Ammon's horn (tissue), 1 donor: ENCODE measurements around the gene APOL4.
"Not testable (repeated sequence)": the region's sequence is repeated elsewhere in the genome, so short reads cannot be mapped to it uniquely, and the experiment has no call there.

Experiments used
- DNase-seq: peaks from one replicate; pipeline ENCODE4 v3.0.0-alpha.2; 2016; ENCODE audit warnings: low spot score

The APOL4 gene

DNA sequence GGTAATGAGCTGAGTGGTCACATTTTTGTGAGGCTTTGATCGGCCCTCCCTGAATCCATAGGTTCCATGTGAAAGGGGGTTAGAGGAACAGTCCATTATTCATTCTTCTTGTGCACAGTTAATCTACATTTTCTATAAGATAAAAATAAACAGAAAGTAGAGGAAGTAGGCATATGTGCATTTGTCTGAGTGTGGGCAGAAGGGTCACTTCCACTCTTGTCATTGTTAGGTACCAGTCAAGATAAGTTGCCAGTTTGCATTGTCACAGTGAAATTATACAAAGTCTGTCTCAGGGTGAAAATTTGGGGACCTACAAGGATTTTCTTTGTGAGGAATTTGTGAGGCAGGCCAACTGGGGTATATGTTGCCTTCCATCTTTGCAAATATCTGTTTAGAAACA, 4.6 kb upstream of the APOL4 start:
- DNase-seq: no peak

DNA sequence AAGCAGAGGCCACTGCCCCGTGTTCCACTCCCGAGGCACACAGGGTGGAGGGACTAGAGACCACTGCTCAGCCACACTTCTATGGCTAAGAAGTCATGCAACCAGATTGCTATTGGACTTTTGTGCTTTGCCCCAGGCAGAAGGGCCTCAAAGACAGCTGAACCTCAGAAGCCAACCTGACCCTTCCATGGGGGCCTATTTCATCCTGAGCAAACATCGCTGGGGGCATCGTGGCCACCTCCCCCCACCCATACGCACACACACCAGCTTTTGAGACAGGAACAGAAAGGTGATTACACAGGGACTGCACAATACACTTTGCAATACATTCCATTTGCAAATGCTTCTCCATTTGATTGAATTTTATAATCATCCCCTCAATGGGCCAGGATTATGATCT, 4.0 kb upstream of the APOL4 start:
- not testable (repeated sequence) for DNase-seq

DNA sequence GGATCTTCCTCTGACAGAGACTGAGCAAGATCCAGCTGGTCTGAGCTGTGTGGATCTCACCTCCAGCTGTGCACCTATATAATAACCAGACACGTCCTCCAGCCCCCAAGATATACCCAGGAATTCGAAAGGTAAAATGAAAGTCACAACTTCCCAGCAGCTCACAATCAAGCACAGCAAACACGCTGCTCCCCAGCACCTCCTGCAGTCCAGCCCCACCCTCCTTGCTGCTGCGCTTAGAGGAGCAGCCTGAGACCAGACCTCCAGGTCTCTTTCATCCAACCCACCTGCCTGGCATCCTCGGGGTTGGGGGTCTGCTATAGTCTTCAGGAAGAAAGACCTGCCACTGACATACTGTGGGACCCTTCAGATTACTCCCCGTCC, 3.0 kb upstream of the APOL4 start:
- no peak for DNase-seq

DNA sequence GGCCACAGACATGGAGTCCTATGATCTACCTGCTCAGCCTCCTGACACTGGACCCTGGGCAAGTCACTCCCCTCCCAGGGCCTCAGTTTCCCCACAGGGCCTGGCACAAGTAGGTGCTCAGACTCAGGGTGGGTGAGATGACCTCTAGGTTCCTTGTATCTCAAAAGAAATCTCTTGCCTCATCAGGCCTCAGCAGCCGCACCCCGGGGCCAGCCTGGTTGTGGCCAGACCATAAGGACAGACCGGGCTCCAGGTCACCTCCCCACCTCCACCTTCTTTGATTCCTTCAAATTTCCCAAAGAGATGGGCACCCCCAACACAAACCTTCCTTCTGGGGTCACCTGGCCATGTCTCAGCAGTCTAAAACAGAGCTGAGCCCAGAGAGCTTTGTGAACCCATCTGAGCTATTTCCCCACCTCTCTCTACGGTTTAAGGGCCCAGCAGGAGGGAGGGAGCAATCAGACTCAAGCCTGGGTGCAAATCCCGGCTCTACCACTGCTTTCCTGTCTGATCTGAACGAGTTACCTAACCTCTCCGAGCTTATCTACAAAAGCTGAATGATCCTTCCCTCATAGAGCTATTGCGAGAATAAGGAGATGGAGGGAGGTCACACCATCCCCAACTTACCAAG, 2.5 kb upstream of the APOL4 start:
- no peak for DNase-seq

DNA sequence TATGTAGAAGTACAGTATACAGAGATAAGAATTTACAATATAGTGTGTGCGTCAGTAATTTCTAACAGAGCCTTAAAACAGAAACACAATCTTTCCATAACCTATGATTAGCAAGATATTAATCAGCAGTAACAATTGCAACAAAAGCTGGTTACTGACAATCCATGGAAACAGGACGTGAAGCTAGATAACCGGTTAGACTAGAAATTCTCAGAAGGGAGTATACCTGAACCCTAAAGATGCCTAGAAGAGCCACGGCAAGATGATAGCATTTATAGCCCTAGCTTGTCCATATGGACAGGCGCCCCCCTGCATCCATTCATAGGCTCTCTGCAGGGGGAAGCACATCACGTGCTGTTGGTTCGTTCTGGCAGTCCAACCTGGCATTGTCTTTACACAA, 1.8 kb upstream of the APOL4 start:
- DNase-seq: not testable (repeated sequence)

DNA sequence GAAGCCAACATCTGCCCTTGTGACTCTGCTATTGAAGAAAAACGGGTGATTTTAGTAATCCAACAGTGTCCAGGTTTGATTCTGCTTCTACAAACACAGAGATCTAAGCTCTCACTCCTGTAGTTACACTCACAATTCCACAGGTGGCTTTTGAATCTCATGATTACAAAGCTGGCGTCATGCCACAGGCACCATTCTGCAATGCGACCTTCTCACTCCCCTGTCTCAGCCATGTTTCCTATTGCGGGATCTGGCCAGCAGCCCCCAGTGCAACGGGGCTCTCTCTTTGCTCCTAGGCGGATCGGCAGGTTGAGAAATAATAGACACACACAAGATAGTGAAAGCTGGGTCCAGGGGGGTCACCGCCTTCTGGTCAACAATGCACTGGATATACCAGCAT, 1.3 kb upstream of the APOL4 start:
- DNase-seq: not testable (repeated sequence)

DNA sequence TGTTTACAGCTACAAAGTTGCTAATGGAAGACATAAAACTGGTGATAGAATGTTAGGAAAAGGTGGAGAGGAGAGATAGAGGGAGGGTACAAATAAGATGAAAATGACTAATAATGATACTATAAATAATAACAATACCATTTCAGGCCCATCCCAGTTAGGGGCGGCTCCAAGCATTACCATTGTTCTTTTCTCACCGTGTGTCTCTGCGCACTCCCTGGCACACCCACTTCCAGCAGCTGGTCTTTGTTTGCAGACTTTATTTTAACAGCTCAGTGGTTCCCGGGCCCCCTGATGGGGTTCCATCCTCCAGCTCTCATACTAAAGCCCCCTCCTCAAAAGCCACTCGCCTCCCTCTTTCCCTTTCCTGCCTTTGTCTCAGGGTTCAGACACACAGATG, 584 bp downstream of the APOL4 start:
- not testable (repeated sequence) for DNase-seq

DNA sequence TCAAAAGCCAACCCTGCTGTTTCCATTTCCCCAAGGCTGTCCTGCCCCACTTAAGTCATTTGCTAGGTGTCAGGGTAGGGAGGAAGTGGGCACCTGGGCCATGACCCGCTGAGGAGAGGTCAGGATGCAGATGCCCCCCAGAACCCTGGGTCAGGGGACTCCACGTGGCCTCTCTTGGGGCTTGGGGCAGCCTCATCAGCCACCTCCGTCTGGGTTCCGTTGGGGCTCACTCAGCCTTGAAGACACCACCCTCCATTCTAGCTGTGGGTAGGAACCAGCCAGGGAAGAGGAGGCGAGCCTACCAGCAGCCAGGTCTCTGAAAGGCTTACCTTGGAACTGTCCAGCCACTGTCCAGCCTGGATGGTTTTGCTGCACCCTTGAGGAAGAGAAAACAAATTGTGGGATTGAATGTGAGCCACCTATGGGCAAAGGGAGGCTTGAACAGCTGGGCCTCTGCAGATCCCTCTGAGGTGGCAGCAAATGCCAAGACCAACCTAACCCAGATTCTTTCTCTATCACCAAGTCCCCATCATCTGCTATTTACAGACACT, 2.5 kb downstream of the APOL4 start:
- no peak for DNase-seq

DNA sequence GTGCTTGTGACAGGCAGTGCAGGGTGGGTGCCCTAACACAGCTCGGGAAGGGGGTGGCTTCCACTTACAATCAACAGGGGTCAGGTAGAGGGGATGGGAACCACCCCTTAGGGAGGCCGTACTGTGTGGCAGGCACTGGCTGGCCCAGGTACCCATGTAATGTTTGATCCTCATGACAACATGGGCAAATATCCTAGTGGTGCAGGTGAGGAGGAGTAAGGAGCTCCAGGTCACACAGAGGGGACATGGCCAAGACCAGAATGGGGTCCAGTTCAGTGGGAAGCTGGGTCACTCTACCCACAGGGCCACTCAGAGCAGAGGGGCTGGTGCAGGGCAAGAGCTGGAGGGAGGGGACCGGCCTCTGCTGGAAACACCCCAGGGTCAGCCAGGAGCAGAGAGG, 3.1 kb downstream of the APOL4 start:
- no peak for DNase-seq

DNA sequence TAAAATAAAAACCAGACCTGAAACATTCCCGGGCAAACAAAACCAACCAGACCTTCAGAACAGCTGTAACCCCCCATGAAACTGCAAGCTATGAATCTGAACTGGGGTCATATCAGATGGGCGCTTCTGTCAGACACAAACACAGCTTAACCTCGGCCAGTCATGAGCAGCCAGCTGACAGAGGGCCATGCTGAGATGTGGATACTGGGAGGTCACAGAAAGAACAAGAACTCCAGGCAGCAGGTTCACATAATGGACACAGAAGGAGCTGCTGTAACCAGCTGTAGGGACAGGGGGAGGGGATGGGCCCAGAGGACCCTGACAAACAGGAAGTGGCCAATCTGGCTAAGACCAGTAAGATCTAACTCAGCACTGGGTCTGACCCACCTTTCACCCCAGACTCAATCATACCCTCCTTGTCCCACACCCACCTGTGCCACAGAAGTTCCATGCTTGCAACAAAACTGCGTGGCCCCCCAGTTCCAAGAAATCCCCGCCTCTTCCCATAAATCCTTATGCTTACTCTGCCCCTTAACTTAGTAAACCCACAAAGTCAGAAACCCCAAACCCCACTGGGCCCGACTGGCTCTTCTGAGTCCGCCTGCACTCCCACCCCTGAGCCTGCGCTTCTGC, 4.0 kb downstream of the APOL4 start:
- no peak for DNase-seq

DNA sequence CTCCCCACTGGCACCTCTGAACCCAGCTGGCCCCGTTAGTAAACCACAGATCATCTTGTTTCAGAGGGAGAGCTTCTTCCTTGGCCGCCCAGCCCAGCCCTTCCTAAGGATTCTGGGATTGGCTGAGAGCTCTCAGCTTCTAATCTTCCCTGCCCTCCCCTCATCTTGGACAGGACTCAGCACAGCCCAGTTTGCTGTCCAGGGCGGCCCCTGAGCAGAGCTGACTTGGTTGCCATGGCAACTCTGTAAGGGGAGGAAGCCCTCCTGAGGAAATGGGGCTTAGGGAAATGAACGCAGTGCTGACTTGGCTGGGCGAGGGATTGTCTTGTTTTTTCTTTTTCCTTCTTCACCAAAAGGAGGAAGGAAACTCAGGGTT, 4.6 kb downstream of the APOL4 start:
- DNase-seq: peak; percentile 49

DNA sequence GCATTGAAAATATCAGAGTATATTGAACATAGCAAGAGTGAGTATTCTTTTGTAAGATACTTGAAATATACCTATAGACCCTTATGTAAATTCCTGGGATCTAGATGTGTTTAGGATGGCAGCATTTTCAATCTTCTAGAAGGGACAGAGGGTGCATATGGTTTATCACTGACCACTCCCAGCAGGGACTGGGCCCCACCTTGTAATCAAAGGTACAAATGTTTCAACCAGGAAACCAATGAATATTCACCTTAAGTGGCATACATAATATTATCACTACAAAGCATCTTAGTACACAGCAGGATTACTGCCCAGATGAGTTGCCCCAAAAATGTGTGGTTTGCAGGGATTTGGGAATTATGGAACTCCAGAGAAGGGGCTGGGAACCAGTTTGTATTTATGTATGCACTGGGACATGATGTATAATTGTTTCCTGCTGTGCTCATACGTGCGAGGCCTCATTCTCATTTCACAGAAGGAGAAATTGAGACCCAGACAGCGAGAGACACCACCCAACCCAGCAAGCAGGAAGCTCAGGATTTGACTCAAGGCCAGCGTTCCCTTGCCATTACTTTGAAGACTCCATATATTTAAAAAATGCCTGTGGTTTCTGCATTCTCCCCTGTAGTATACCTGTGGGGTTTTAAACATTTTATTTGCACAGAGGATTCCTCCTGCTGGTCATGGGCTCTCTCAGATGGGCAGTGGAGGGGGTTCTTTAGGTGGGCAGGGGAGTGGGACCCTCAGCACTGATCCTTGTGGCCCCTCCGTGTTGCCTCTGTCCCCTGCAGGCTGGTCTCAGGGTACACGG, 5.2 kb downstream of the APOL4 start:
- DNase-seq: no peak

DNA sequence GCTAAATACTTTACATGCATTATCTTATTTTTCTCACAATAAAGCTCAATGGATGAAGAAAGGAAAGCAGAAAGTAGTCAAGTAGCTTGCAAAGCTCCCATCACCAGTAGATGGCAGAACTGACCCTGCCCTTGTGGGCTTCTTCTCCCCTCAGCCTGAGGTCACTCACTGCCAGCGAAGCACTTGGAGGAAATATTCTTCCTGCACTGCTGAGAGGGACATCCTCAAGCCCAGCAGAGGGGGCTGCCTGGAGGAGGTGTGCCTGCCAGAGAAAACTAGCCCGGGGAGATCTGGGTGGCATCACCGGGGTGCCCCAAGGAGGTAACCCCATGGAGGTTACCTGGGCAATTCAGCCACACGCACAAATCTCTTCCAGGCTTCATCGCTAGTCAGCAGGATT, 6.6 kb downstream of the APOL4 start:
- peak; percentile 77 for DNase-seq

DNA sequence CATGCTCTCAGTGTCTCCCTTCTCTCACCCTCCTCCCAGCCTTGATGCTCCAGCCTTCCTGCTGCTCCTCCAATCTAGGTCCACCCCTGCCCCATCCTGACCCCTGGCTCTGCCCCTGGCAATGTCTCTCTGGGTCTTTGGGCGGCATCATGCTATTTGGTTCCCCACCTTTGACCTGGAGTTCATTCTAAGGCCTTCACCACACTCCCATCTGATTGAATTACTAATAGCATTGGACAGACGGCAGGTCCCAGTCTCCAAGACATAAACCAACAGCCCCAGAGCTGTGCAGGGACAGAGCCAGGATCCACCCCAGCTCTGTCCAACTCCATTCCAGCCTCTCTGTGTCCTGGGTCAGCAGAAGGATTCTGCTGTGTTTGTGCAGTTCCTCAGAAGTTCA, 7.2 kb downstream of the APOL4 start:
- DNase-seq: no peak

DNA sequence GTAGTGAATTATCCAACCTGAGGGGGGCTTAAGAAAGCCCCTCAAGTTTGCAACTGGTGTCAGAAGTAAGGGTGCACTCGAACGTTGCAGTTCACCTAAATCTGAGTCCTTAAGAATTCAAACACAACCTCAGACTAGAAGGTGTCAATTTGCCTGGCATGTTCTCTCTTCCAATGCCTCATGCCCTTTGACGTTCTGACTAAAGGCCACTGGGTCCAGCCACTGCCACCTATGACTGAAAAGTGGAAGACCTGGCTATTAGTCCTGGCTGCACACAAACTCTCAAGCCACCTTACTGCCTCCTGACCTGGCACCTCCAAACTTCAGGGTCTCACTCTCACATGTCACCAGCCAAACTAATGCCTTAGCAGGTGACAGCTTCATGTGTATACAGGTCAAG, 8.0 kb downstream of the APOL4 start:
- DNase-seq: no peak

DNA sequence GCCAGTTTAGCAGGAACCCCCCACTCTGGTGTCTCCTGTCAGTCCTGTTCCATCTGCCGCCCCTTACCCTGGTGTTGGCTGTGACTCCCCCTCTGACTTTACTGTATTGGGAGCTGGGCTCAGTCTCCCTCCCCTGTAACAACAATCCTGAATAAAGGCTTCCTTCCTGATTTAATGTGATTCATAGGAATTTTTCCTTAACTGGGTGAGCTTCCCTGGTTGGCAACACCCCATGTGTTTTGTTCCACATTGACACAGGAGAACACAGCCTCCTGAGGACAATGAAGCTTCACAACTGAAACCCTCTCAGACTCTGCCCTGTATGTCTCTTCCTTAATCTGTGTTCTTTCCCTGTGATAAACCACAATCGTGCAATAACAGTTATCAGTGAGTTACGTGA, 8.4 kb downstream of the APOL4 start:
- DNase-seq: no peak

DNA sequence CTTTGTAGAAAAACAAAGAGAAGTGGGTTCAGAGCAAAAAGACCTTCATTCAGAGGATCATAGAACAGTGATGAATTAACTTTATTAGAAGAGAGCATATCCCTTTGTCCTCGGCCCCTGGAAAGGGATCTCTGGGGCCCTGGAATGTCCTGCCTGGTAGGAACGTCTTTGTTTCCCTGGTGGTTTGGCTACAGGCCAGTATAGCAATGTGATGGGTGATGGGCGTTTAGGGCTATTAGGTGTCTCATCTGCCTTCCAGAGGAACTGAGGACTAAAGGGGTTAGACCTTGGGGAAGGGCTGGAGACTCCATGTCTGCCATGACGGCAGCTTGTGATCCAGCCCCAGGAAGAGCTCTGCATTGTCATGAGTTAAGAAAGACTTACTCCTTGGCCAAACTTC, 9.1 kb downstream of the APOL4 start:
- DNase-seq: no peak

DNA sequence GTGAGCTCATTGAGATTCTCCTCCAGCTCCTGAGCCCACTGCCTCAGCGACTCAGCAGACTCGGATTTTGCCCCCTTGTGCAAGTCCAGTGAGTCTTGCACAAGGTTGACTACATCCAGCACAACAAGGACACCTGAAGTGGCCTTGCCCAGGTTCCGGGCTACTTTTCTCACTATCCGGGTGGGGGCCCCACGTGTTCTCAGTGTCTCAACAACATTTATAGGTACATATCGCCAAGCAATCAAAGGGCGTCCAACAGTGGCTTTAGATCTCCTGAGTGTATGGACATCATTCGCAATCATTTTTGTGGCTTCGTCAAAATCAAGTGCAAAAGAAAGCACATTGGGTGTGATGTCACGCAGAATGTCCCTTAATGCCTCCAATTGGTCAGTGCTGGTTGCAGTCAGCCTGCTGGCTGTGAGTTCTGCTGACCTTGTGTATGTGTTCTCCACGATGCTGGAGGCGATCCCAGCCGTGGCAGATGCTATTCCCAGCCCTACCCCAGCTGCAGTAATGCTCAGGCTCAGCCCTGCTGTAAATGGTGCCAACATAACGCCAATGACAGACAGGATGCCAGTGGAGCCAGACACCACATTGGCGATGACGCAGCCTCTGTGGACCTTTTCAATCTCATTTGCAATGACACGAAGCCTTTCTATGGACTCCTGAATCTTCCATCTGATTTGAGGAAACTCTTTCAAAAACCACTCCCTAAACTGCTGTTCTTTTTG, 10.3 kb downstream of the APOL4 start:
- DNase-seq: peak; percentile 94

DNA sequence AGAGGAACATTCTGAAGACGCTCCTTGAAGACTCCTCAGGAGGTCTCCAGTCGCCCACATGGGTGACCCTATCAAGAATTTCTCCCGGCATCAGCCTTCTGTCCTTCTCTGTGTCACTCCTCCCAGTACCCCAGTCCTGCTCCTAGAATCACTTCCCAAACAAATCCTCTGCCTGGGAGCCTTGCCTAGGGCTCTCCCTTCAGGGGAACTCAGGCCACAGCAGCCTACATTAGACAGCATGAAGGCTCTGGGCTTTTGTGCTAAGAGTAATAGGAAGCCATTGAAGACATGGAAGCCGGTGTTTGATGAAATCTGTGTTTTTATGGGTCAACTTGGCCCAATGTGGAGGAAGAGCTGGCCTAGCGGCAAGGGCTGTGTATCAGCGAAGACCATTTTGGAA, 13.7 kb downstream of the APOL4 start:
- not testable (repeated sequence) for DNase-seq

DNA sequence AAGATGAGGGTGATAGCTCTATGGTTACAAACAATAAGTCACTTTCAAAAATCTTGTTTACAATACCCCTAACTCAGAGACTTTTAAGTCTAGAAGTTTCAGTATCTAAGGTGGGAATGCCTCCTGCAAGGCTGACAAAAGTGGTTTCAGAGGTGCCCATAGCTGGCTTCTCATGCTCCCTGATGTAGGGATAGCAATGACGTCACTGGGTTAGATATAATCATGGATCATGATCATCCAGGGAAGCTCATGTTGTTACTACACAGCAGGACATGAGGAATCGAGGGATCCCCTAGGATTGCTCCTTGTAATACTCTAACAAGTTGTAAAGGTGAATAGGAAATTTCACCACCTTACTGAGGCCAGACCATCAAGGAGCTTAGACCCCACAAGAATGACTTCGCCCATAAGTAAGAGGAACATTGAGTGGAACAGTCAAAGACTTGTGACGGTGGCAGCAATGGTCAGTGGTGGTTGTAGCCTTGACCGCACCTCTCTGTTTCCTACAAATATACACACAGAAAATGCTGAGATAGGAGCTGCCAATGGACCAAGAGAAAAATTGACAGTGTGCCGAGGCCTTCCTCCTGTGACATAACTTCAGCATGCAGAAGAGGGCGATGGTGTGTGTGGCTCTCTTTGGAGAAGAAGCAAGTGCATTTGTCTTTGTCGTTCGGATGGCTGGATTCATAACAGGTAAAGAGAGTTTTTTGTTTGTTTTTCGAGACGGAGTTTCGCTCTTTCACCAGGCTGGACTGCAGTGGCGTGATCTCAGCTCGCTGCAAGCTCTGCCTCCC, 15.6 kb downstream of the APOL4 start:
- no peak for DNase-seq

DNA sequence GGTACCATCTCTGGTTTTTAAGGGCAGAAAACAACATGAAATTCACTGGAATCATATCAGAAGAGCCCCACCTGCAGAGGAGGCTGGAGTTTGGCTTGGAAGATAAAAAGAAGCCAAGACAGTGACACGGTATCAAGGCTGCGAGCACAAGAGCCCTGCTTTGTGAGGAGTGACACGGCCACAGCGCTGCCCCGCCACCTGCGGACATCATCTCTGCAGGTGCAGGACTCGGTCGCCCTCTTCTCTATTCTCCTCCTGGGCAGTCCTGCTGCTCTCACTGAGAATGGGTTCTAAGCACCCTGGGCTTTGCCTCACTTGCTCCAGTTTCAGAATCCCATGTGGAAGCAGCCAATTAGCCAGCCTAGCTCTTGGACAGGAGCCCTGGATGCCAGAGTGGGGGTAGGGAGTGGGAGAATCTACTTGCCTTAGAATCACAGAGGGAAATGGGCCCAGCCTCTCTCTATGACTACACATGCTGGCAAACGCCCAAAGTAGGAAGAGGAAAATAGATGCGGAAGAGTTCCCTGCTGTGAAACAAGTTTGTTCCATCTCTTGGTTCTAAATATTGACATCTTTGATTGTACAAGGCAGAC, 17.1 kb downstream of the APOL4 start:
- peak; percentile 82 for DNase-seq
